Natural killer cell (primary cell): ENCODE results near the gene OGFOD3. TPM values are rescaled to one million over a fixed set of nuclear protein-coding genes. Genes with fewer than 3 reads are reported as not detected.

ENCODE experiments used
- ATAC-seq, 3 donors: fragments of 150-1000 bp in 2 of 3; fragments of 200-7000 bp in 1 of 3; cut with Tn5 transposase; 1 replicate in 1 of 3; 2 replicates in 2 of 3; pipeline ENCODE4 v1.10.0; 2021; ENCODE audit warnings: mild to moderate bottlenecking in 2 of 3, moderate library complexity in 2 of 3
- DNase-seq, 2 donors: peaks; one replicate each; pipeline versions ENCODE4 v3.0.0 to v3.0.0-alpha.2; 2013 to 2021; ENCODE audit warnings: mixed read lengths in 1 of 2
- H3K27ac ChIP-seq: one replicate; pipeline ENCODE4 v1.5.1; 2013; ENCODE audit warnings: mild to moderate bottlenecking, low read length
- H3K27me3 ChIP-seq: one replicate; pipeline ENCODE4 v1.6.1; 2013; ENCODE audit warnings: low read length; ENCODE audit not compliant: control insufficient read depth, insufficient read depth
- H3K36me3 ChIP-seq: one replicate; pipeline ENCODE4 v1.6.1; 2013; ENCODE audit warnings: low read length; ENCODE audit not compliant: control insufficient read depth, insufficient read depth
- H3K4me1 ChIP-seq: one replicate; pipeline ENCODE4 v1.6.1; 2013; ENCODE audit warnings: low read length; ENCODE audit not compliant: control insufficient read depth, insufficient read depth
- H3K4me3 ChIP-seq: one replicate; pipeline ENCODE4 v1.5.1; 2013; ENCODE audit warnings: low read length
- H3K9me3 ChIP-seq: one replicate; pipeline ENCODE4 v1.6.1; 2013; ENCODE audit warnings: low read length; ENCODE audit not compliant: control insufficient read depth, insufficient read depth
- H3K27ac Mint-ChIP-seq, 2 donors: one replicate each; pipeline ENCODE4 v1.8.0; 2022; ENCODE audit warnings: mild to moderate bottlenecking in 2 of 2, mixed read lengths in 2 of 2, moderate library complexity in 1 of 2
- H3K27me3 Mint-ChIP-seq, 2 donors: one replicate each; pipeline ENCODE4 v1.8.0; 2022; ENCODE audit warnings: low read depth in 2 of 2, mixed read lengths in 2 of 2
- H3K36me3 Mint-ChIP-seq: one replicate; pipeline ENCODE4 v1.8.0; 2022; ENCODE audit warnings: mixed read lengths
- H3K4me1 Mint-ChIP-seq, 2 donors: one replicate each; pipeline ENCODE4 v1.8.0; 2022; ENCODE audit warnings: mixed read lengths in 2 of 2
- H3K4me3 Mint-ChIP-seq: one replicate; pipeline ENCODE4 v1.8.0; 2022; ENCODE audit warnings: mild to moderate bottlenecking, moderate library complexity, mixed read lengths
- H3K9me3 Mint-ChIP-seq, 2 donors: one replicate each; pipeline ENCODE4 v1.8.0; 2022; ENCODE audit warnings: mixed read lengths in 2 of 2
- WGBS: methylation state at CpG from one replicate; pipeline ENCODE4 v1.1.7; 2013; ENCODE audit warnings: missing lambda C conversion rate; ENCODE audit not compliant: insufficient coverage; 5-methylcytosine and 5-hydroxymethylcytosine counted together
- intact Hi-C: fragments of 100-400 bp; cut with micrococcal nuclease; formaldehyde crosslinking; loops from one replicate; pipeline ENCODE4 v1.14.2; 2022
- total RNA-seq, 4 donors: library from RNA; stranded (reverse); fragments of 120-200 nt in 1 of 4; gene quantifications; one replicate each; pipeline versions ENCODE4 v1.2.3 to v1.2.4, GENCODE V29; 2013 to 2022
- TF ChIP-seq, protein P1 (sequence below): fragments of 200-600 bp; IDR thresholded peaks from one replicate; pipeline ENCODE4 v1.8.0; 2022; ENCODE audit warnings: antibody characterized with exemption

Gene OGFOD3
- total RNA-seq, 3 donors from 2014 or later (not counting 1 experiment from before 2014, with no cell fraction given): 21.6 to 28.6 (median 23.3) TPM

DNA sequence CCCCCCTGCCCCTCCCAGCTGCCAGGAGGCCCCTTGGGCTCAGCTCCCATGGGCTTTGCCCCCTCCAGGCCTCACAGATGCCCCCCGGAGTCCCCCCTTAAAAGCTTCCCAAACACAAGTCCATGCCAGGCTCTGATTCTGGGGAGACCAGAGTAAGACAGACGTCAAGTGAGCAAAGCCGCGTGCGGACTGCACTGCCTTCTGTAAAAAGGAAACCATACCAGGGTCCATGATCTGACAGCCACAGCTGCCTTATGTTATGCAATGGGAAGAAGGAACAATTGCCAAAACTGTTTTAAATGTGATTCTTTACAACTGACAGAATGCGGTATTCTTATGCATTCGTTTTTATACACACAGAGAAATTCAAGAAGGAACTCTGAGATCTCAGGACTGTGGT is 18.2 kb downstream of the OGFOD3 start:
- ATAC-seq (no peak), DNase-seq (no peak)
- peak overlapping the region in 1 of 2 donors; percentile 80 for H3K27ac Mint-ChIP-seq
- H3K36me3 ChIP-seq: peaks cover 10% of the 10 kb centered on the region
- H3K4me3 ChIP-seq: no peak overlapping the region
- no peaks in the 10 kb centered on the region for H3K9me3 Mint-ChIP-seq
- H3K27me3 ChIP-seq: no peaks in the 10 kb centered on the region
- H3K4me1 Mint-ChIP-seq: peaks cover 13 to 18% of the 10 kb centered on the region in 2 donors
- H3K4me3 Mint-ChIP-seq: peak overlapping the region; percentile 25
- no peak overlapping the region for H3K27ac ChIP-seq
- no peaks in the 10 kb centered on the region for H3K27me3 Mint-ChIP-seq
- H3K9me3 ChIP-seq: no peaks in the 10 kb centered on the region
- intact Hi-C loops: no loop called here
- WGBS: 48% methylated on average over 5 of the region's 7 CpGs
- peaks cover 23% of the 10 kb centered on the region for H3K4me1 ChIP-seq
- H3K36me3 Mint-ChIP-seq: no peaks in the 10 kb centered on the region
- TF ChIP-seq, protein P1, sequence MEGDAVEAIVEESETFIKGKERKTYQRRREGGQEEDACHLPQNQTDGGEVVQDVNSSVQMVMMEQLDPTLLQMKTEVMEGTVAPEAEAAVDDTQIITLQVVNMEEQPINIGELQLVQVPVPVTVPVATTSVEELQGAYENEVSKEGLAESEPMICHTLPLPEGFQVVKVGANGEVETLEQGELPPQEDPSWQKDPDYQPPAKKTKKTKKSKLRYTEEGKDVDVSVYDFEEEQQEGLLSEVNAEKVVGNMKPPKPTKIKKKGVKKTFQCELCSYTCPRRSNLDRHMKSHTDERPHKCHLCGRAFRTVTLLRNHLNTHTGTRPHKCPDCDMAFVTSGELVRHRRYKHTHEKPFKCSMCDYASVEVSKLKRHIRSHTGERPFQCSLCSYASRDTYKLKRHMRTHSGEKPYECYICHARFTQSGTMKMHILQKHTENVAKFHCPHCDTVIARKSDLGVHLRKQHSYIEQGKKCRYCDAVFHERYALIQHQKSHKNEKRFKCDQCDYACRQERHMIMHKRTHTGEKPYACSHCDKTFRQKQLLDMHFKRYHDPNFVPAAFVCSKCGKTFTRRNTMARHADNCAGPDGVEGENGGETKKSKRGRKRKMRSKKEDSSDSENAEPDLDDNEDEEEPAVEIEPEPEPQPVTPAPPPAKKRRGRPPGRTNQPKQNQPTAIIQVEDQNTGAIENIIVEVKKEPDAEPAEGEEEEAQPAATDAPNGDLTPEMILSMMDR: no peak

DNA sequence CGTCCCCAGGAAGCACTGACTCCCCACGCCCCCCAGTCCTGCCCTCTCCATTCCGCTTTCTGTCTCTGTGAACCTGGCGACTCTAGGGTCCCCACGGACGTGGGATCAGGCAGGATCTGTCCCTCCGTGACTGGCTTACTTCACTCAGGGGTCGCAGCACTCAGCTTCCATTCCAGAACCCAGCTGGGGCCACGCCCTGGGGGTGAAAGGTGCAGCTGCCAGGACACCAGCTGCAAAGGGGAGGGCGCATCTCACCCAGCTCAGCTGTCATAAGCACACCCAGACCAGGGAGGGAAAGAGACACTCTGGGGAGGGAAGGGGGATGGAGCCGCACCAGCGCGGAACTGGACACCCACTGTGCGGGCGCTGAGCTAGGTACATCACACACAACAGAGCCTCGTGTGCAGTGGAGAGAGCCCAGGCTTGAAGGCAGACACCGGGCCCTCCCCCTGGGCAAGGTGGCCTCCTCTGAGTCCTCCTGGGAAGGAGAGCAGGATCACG is 18.7 kb downstream of the OGFOD3 start:
- H3K27me3 Mint-ChIP-seq: no peaks in the 10 kb centered on the region
- Histone ChIP-seq H3K36me3 (peaks cover 10% of the 10 kb centered on the region), H3K27ac (no peak overlapping the region), H3K9me3 (no peaks in the 10 kb centered on the region), H3K4me3 (no peak overlapping the region), H3K4me1 (peaks cover 23% of the 10 kb centered on the region), H3K27me3 (no peaks in the 10 kb centered on the region)
- intact Hi-C loops: no loop called here
- no peaks in the 10 kb centered on the region for H3K36me3 Mint-ChIP-seq
- TF ChIP-seq, protein P1: no peak
- 93% methylated on average over 18 of the region's 18 CpGs for WGBS
- no peaks in the 10 kb centered on the region for H3K9me3 Mint-ChIP-seq
- no peak for ATAC-seq
- DNase-seq: no peak
- H3K4me3 Mint-ChIP-seq: no peak overlapping the region
- peaks cover 13 to 18% of the 10 kb centered on the region in 2 donors for H3K4me1 Mint-ChIP-seq
- no peak overlapping the region for H3K27ac Mint-ChIP-seq

DNA sequence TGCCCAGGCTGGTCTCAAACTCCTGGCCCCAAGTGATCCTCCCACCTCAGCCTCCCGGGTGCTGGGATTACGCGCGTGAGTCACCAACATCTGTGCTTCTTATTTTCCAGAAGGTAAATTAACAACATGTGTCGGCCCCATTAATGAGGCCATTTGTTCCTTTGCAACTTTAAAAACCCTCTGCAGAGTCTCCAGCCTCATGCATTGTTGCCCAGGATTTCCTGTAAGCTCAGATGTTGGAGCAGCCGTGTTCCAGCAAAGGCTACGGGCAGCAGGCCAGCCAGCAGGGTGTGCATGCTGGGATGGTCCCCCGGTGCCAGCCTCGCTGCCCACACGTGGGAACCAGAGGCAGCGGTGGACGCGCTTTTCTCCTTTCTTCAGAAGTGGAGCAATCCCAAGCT is 19.3 kb downstream of the OGFOD3 start:
- DNase-seq (no peak), ATAC-seq (no peak)
- Mint-ChIP-seq H3K36me3 (no peaks in the 10 kb centered on the region), H3K27me3 (no peaks in the 10 kb centered on the region), H3K4me1 (peaks cover 13 to 18% of the 10 kb centered on the region in 2 donors), H3K27ac (no peak overlapping the region), H3K9me3 (no peaks in the 10 kb centered on the region), H3K4me3 (no peak overlapping the region)
- H3K27me3 ChIP-seq: no peaks in the 10 kb centered on the region
- no peaks in the 10 kb centered on the region for H3K9me3 ChIP-seq
- intact Hi-C loops: no loop called here
- peaks cover 7% of the 10 kb centered on the region for H3K36me3 ChIP-seq
- TF ChIP-seq, protein P1: no peak
- H3K4me1 ChIP-seq: peaks cover 23% of the 10 kb centered on the region
- H3K27ac ChIP-seq: no peak overlapping the region
- 90% methylated on average over 13 of the region's 13 CpGs for WGBS
- H3K4me3 ChIP-seq: no peak overlapping the region
